AG08395 (cell line): ENCODE data around the gene IPO13.
A peak's percentile ranks its signal among the peaks of the same experiment; 100 is the strongest.

ENCODE experiments used
- DNase-seq: peaks from one replicate; pipeline ENCODE4 v3.0.0; 2012; ENCODE audit warnings: mixed read lengths, low spot score

IPO13 gene

GRCh38 chr1:43949678-43950077 is 2.9 kb downstream of the IPO13 start:
- DNase-seq, result no peak

- DNase-seq, result no peak
Measured at GRCh38 chr1:43951021-43951985, 4.6 kb downstream of the IPO13 start.

- no peak for DNase-seq
Measured at GRCh38 chr1:43952731-43953346, 6.1 kb downstream of the IPO13 start.

- DNase-seq, result no peak
Measured at GRCh38 chr1:43953361-43953760, 6.6 kb downstream of the IPO13 start.

- no peak for DNase-seq
Measured at GRCh38 chr1:43954036-43954435, 7.3 kb downstream of the IPO13 start.

- DNase-seq, result no peak
Measured at GRCh38 chr1:43956234-43956633, 9.5 kb downstream of the IPO13 start.

- DNase-seq, result no peak
Measured at GRCh38 chr1:43957407-43958040, 10.8 kb downstream of the IPO13 start.

GRCh38 chr1:43958351-43959255 is 11.9 kb downstream of the IPO13 start:
- no peak for DNase-seq

GRCh38 chr1:43960798-43961197 is 14.0 kb downstream of the IPO13 start:
- no peak for DNase-seq

GRCh38 chr1:43961692-43962091 is 14.9 kb downstream of the IPO13 start:
- DNase-seq, result no peak

- DNase-seq, result no peak
Measured at GRCh38 chr1:43962324-43962723, 15.6 kb downstream of the IPO13 start.

- no peak for DNase-seq
Measured at GRCh38 chr1:43963006-43963405, 16.3 kb downstream of the IPO13 start.

GRCh38 chr1:43963890-43964289 is 17.1 kb downstream of the IPO13 start:
- no peak for DNase-seq

GRCh38 chr1:43965316-43965715 is 18.6 kb downstream of the IPO13 start:
- no peak for DNase-seq

GRCh38 chr1:43968348-43968948 is 21.7 kb downstream of the IPO13 start:
- DNase-seq, result peak; percentile 37

GRCh38 chr1:43969416-43969745 is 22.6 kb downstream of the IPO13 start:
- no peak for DNase-seq

- peak; percentile 99 for DNase-seq
Measured at GRCh38 chr1:43969746-43970466, 23.2 kb downstream of the IPO13 start, which contains the start of gene DPH2. Gene DPH2, plus strand, starts transcription at chr1:43970010. Its CDS starts 166 bp downstream, at chr1:43970176.

GRCh38 chr1:43970502-43970901 is 23.8 kb downstream of the IPO13 start:
- no peak for DNase-seq

- no peak for DNase-seq
Measured at GRCh38 chr1:43970911-43971310, 24.2 kb downstream of the IPO13 start.

- DNase-seq, result no peak
Measured at GRCh38 chr1:43971336-43971980, 24.7 kb downstream of the IPO13 start.
